VCaP (cell line): ENCODE measurements around the gene FHAD1.

Source experiments
- H3K27ac ChIP-seq: fragments of 450-650 bp; 2 replicates; pipeline ENCODE4 v1.5.1; 2017
- CTCF ChIP-seq: fragments of 450-650 bp; conservative IDR thresholded peaks from 2 replicates; pipeline ENCODE4 v1.5.1; 2017; ENCODE audit warnings: mild to moderate bottlenecking, moderate library complexity

Gene FHAD1

GRCh38 chr1:15226388-15227255 lies 20.4 kb upstream of the FHAD1 start:
- no peak for TF ChIP-seq CTCF
- H3K27ac ChIP-seq: no peak overlapping the region

GRCh38 chr1:15229707-15230131 lies 17.3 kb upstream of the FHAD1 start:
- TF ChIP-seq CTCF: no peak
- H3K27ac ChIP-seq: no peak overlapping the region

- no peak overlapping the region for H3K27ac ChIP-seq
- no peak for TF ChIP-seq CTCF
Observed at GRCh38 chr1:15231714-15232201, 15.3 kb upstream of the FHAD1 start.

- no peak for TF ChIP-seq CTCF
- no peak overlapping the region for H3K27ac ChIP-seq
Observed at GRCh38 chr1:15233689-15234088, 13.3 kb upstream of the FHAD1 start.

GRCh38 chr1:15236321-15236721 lies 10.7 kb upstream of the FHAD1 start:
- TF ChIP-seq CTCF: no peak
- no peak overlapping the region for H3K27ac ChIP-seq

- no peak for TF ChIP-seq CTCF
- H3K27ac ChIP-seq: no peak overlapping the region
Observed at GRCh38 chr1:15236746-15237145, 10.3 kb upstream of the FHAD1 start.

GRCh38 chr1:15238789-15239188 lies 8.2 kb upstream of the FHAD1 start:
- TF ChIP-seq CTCF: no peak

More at GRCh38 chr1:15238789-15239188, 8.2 kb upstream of the FHAD1 start:
- H3K27ac ChIP-seq: no peak overlapping the region
